Ecto neural progenitor cell (in vitro differentiated cells): ENCODE results near the gene ATP1B3.
"Not testable (repeated sequence)": the region's sequence is repeated elsewhere in the genome, so short reads cannot be mapped to it uniquely, and the experiment has no call there.

Experiments
- DNase-seq: peaks from one replicate; pipeline ENCODE4 v3.0.0-alpha.2; 2018; ENCODE audit warnings: low spot score

ATP1B3 gene

GRCh38 chr3:141860766-141861513 lies 15.5 kb upstream of the ATP1B3 start:
- DNase-seq: no peak

GRCh38 chr3:141862279-141862816 lies 14.1 kb upstream of the ATP1B3 start:
- no peak for DNase-seq

- DNase-seq: no peak
Measured at GRCh38 chr3:141863491-141863890, 13.0 kb upstream of the ATP1B3 start.

GRCh38 chr3:141864281-141864970 lies 12.0 kb upstream of the ATP1B3 start:
- DNase-seq: no peak

GRCh38 chr3:141865101-141865500 lies 11.3 kb upstream of the ATP1B3 start:
- DNase-seq: no peak

- DNase-seq: no peak
Measured at GRCh38 chr3:141870091-141870687, 6.3 kb upstream of the ATP1B3 start.

- DNase-seq: peak; percentile 90
Measured at GRCh38 chr3:141875374-141875892, 1.0 kb upstream of the ATP1B3 start.

GRCh38 chr3:141875893-141876380 lies 506 bp upstream of the ATP1B3 start:
- DNase-seq: no peak

GRCh38 chr3:141876891-141877621 lies 613 bp downstream of the ATP1B3 start:
- DNase-seq: peak; percentile 69

- no peak for DNase-seq
Measured at GRCh38 chr3:141877911-141878310, 1.5 kb downstream of the ATP1B3 start.

- DNase-seq: no peak
Measured at GRCh38 chr3:141878326-141878725, 1.9 kb downstream of the ATP1B3 start.

GRCh38 chr3:141878817-141879216 lies 2.4 kb downstream of the ATP1B3 start:
- no peak for DNase-seq

GRCh38 chr3:141881702-141882101 lies 5.3 kb downstream of the ATP1B3 start:
- DNase-seq: no peak

GRCh38 chr3:141887051-141887450 lies 10.6 kb downstream of the ATP1B3 start:
- DNase-seq: no peak

- not testable (repeated sequence) for DNase-seq
Measured at GRCh38 chr3:141888548-141888947, 12.1 kb downstream of the ATP1B3 start.

- DNase-seq: no peak
Measured at GRCh38 chr3:141894524-141895176, 18.2 kb downstream of the ATP1B3 start.

GRCh38 chr3:141895731-141896130 lies 19.3 kb downstream of the ATP1B3 start:
- DNase-seq: no peak

- DNase-seq: no peak
Measured at GRCh38 chr3:141898908-141899307, 22.5 kb downstream of the ATP1B3 start.

GRCh38 chr3:141900343-141900742 lies 23.9 kb downstream of the ATP1B3 start:
- DNase-seq: no peak

- DNase-seq: no peak
Measured at GRCh38 chr3:141901914-141902313, 25.5 kb downstream of the ATP1B3 start.

GRCh38 chr3:141904203-141904602 lies 27.8 kb downstream of the ATP1B3 start:
- DNase-seq: no peak
